D721Med (cell line): ENCODE results near the gene ROBO1.

Experiments used
- DNase-seq: peaks from one replicate; pipeline ENCODE4 v3.0.0; 2011; ENCODE audit warnings: low spot score; ENCODE audit not compliant: insufficient read length
- FAIRE-seq: peaks from 2 replicates; lab custom pipeline; 2011; peaks lifted over from hg19 to GRCh38; lab: Jason Lieb, UNC
- TF ChIP-seq, protein P1 (sequence below): IDR thresholded peaks from 2 replicates; pipeline ENCODE4 v1.5.1; 2012; ENCODE audit warnings: mild to moderate bottlenecking, control low read depth; ENCODE audit not compliant: insufficient read depth; ENCODE audit errors: missing control alignments

The ROBO1 gene

DNA sequence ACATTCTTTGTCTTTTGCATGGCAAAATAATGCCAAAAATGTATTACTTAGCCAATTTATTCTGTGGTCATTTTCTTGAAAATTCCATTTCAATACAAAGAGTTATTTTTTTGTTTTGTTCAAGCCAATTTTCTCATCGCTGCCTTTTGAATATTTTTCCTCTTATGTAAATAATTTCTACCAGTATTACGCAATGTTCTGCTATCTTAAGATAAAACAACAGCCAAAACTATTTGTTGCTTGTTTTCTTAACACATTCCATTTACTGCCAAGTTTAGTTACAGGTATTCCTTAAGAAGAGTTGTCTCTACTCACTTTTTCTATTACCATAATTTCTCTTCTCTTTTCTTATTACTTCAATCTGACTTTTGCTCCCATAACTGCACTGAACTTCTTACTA, 163.1 kb downstream of the ROBO1 start:
- TF ChIP-seq, protein P1, sequence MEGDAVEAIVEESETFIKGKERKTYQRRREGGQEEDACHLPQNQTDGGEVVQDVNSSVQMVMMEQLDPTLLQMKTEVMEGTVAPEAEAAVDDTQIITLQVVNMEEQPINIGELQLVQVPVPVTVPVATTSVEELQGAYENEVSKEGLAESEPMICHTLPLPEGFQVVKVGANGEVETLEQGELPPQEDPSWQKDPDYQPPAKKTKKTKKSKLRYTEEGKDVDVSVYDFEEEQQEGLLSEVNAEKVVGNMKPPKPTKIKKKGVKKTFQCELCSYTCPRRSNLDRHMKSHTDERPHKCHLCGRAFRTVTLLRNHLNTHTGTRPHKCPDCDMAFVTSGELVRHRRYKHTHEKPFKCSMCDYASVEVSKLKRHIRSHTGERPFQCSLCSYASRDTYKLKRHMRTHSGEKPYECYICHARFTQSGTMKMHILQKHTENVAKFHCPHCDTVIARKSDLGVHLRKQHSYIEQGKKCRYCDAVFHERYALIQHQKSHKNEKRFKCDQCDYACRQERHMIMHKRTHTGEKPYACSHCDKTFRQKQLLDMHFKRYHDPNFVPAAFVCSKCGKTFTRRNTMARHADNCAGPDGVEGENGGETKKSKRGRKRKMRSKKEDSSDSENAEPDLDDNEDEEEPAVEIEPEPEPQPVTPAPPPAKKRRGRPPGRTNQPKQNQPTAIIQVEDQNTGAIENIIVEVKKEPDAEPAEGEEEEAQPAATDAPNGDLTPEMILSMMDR, result no peak
- FAIRE-seq (no peak), DNase-seq (no peak)

DNA sequence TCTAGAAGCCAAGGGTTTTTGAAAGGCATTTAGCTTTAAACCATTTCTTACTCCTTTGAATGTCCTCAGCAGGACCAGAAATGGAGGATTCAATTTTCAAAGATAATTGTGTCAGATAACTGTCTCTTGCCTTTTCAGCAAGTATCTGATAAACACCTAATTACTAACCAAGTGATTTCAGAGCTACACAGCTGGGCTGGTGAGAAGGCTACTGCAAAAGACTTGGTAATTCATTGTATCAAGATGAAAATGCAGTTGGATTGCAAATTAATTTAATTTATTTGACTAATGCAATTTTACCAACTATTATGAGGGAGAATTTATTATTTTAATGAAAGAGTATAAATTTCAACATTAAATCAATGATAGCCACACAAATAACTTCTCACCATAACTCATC, 165.4 kb downstream of the ROBO1 start:
- no peak for DNase-seq
- TF ChIP-seq, protein P1, result no peak
- no peak for FAIRE-seq

DNA sequence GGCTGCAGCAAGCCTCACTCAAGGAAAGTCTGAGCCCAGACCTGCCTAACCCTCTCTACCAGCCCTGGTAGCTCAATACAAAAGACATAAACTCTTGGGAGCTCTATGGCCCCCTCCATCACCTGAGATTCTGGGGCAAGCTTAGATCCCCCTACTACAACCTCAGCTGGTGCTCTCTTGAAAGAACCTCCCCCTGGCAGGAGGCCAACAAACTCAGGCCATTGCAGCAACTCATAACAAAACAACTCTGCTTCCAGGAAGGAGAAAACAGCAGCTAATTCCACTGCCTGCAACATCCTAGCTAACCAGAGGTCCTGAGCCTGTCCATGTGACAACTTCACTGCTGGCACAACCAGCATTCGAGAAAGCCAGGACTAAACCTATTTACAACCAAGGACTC, 169.2 kb downstream of the ROBO1 start:
- FAIRE-seq (no peak), DNase-seq (no peak)
- TF ChIP-seq, protein P1, result no peak

DNA sequence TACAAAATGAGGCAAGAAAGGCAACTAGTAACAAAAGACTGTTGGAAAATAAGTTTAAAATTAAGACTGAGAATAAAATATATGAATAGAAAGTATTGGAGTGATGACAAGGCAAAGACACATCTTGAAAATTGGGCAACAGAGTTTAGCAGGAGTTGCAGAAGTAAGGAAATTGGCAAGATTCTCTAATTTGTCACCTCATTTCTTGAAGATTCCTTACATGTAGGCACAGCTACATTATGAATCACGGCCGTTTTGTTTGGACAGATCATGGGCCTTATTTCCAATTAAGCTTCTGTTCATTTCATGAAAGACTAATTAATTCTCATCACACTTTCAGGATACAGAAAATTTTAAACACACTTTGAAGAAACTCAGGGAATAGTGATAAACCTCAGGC, 170.1 kb downstream of the ROBO1 start:
- no peak for FAIRE-seq
- no peak for DNase-seq
- TF ChIP-seq, protein P1, result no peak

DNA sequence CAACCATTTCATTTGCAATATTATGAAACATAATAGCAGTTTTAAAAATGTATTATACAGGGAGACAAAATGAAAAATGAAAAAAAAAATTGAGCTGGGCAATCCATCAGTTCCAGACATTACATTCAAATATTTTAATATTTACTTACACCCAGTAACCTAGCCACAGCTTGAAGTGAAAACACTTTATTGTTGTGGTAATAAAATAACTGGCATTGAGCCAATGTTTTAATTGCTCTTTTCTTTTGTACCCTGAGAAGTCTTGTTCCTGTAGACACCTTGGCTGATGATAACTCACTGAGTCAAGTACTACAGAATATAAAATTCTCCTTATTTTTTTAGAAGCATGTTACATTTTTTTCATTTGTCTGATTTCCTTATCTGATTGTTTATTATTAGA, 180.6 kb downstream of the ROBO1 start:
- no peak for FAIRE-seq
- TF ChIP-seq, protein P1, result no peak
- no peak for DNase-seq

DNA sequence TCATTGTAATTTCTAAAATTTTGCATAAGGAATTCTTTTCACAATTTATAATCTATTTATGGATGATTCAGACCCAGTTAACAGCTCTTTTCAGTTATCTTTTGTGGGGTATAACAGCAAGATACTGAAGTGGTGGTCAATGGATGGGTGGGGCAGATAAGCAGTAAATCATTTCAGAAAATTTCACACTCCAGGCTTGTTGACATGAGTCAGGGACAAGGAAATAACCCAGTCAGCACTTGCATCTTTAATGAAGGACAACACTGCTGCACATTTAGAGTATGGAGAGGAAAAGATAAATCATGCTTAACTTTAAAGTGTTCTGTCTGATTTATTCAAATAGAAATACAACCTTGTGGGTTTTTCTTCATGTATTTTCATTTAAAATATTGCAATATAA, 181.6 kb downstream of the ROBO1 start:
- TF ChIP-seq, protein P1, result no peak
- no peak for DNase-seq
- FAIRE-seq, result no peak

DNA sequence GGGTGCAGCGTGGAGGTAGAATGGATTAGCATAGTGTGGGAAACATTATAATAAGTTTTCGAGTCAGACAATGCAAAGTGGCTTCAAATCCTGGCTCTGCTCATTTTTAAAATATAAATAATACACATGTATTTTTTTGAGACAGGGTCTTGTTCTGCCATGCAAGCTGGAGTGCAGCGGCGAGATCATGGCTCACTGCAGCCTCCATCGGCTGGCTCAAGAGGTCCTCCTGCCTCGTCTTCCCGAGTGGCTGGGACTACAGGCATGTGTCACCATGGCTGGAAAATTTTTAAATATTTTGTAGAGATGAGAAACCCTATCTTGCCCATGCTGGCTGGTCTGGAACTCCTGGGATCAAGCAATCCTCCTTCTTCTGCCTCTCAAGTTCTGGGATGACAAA, 194.9 kb downstream of the ROBO1 start:
- TF ChIP-seq, protein P1, result no peak
- DNase-seq, result no peak
- no peak for FAIRE-seq
